HG03521 (cell line): ENCODE measurements around the gene NCAM2.

Source experiments
- ATAC-seq: cut with Tn5 transposase; IDR thresholded peaks from one replicate; pipeline ENCODE4 v1.9.1; 2021; ENCODE audit warnings: mild to moderate bottlenecking, moderate library complexity; ENCODE audit not compliant: unreplicated experiment

Gene NCAM2

GRCh38 chr21:21165063-21165645, 166.9 kb downstream of the NCAM2 start:
- no peak for ATAC-seq

- no peak for ATAC-seq
Observed at GRCh38 chr21:21174676-21175075, 176.5 kb downstream of the NCAM2 start.

DNA sequence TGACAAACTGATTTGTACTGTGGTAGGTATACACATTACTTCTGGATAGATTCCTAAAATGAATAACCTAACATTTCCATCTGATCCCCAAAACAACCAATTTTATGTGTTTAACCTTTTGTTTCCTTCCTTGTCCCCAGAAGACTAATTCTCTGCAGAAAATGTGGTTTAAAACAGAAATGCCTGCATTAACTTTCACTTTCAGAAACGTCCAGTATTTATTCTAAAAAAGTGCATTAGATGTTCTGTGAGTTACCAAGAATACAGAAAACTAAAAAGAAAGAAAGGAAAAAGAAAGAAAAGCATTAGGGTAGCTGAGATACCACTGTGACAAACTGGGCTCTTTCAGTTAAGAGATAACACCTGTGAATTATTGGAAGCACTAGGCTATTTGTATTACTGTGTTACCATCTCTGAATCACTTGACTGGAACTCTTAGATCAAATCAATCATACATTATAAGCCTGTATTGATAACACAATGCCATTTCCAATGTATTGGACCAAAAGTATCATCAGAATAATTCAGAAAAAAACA, 177.7 kb downstream of the NCAM2 start:
- no peak for ATAC-seq

DNA sequence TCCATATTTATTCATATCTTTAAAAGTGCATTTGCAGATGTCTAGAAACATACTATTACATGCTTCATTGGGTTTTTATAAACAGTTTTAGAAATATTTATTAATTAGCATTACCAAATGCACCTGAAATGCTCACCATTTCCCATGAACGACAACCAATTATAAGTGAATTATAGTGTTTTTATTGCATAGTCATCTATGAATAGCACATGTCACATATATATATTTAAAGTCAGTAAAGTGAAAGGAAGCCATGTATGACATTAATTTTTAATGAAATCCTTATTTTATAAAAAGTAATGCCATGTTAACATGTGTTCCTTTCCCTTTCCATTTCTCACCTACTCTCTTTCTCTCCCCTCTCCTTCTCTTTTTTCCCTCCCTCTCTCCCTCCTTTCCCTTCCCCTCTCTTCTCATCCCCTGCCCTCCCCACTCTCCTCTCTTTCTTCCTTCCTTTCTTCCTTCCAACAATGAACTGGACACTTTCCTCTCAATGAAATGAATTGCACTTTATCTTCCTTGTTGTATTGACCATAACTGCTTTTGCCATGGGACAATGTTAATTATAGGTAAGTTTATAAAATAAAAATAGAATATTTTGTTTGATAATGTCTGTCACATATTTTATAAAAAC, 179.3 kb downstream of the NCAM2 start:
- no peak for ATAC-seq

- no peak for ATAC-seq
Observed at GRCh38 chr21:21179619-21180298, 181.6 kb downstream of the NCAM2 start.

GRCh38 chr21:21182401-21183010, 184.3 kb downstream of the NCAM2 start:
- no peak for ATAC-seq

- no peak for ATAC-seq
Observed at GRCh38 chr21:21183092-21183491, 184.9 kb downstream of the NCAM2 start.

GRCh38 chr21:21184771-21185528, 186.7 kb downstream of the NCAM2 start:
- ATAC-seq, result no peak

DNA sequence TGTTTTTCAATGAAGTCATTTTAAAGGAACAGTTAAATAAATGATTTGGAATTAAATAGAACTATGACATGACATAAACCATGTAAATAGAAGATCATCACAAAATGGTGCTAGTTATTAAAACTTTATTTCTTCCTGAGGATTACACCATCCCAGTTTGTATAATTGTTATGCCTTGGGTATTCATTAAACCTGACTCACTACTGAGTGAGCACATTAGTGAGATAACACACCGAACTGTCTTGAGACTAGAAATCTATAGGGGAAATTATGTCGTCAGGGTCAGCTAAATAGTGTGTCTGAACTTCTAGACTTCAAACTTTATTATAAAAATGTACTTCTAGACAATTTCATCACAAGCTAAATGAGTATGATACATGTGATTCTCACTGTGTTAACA, 189.4 kb downstream of the NCAM2 start:
- ATAC-seq, result no peak

DNA sequence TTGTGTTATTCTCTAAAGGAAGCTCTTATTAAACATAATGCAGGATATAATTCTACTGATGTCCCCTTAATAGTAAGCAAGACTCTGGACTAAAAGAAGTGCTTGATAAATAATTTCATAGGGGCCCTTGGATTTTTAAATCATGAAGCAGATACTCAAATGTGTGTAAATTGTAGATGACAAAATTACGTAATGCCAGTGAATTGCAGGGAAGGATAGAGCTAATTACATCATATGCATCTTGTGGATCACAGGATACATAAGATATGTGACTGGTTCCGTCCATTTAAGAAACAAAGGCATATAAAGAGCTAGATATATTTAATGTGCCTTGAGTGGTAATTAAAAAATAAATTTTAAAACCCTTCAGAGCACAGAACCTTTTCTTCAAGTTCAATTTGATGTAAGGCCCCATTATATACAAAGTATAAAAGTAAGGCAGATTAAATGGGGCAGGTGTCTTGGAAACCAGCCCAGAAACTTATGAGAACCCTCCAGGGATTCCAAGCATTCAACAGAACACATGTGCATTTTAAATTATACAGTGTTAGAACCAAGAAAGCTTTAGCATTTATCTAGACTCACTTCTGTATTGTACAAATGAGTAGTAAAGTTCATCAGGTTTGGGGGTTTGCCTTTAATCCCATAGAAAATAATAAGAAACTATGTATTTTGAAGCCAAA, 190.4 kb downstream of the NCAM2 start:
- no peak for ATAC-seq

- ATAC-seq, result no peak
Observed at GRCh38 chr21:21195417-21195943, 197.3 kb downstream of the NCAM2 start.

DNA sequence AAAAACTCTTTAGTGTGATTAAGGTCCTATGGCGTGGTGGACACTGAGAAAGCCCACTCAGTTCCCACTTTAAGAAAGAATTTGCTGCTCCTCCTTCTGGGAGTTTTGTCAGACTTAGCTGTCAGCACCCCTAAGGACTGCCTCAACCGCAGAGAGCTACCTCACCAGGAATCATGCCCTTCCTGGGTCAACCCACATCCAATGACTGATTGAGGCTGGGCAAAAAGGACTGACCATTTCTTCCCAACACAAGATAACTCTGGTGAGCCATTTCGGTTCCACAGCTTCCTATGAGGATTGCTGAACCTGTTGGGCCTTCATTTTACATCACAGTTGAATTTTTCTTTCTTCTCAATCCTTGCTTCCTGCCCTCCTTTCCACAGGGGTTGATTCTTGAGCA, 197.9 kb downstream of the NCAM2 start:
- no peak for ATAC-seq

DNA sequence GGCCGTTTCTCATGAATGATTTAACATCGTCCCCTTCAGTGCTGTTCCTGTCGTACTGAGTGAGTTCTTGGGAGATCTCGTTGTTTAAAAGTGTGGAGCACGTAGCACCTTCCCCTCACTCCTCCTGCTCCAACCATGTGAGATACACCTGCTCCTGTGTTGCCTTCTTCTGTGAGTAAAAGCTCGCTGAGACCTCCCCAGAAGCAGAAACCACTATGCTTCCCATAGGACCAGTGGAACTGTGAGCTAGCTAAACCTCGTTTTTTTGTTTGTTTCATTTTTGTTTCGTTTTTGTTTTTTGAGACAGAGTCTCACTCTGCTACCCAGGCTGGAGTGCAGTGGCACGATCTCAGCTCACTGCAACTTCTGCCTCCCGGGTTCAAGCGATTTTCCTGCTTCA, 198.6 kb downstream of the NCAM2 start:
- ATAC-seq, result no peak

- no peak for ATAC-seq
Observed at GRCh38 chr21:21199342-21200102, 201.3 kb downstream of the NCAM2 start.

GRCh38 chr21:21200103-21200938, 202.1 kb downstream of the NCAM2 start:
- no peak for ATAC-seq

GRCh38 chr21:21200939-21201615, 202.9 kb downstream of the NCAM2 start:
- ATAC-seq, result no peak

DNA sequence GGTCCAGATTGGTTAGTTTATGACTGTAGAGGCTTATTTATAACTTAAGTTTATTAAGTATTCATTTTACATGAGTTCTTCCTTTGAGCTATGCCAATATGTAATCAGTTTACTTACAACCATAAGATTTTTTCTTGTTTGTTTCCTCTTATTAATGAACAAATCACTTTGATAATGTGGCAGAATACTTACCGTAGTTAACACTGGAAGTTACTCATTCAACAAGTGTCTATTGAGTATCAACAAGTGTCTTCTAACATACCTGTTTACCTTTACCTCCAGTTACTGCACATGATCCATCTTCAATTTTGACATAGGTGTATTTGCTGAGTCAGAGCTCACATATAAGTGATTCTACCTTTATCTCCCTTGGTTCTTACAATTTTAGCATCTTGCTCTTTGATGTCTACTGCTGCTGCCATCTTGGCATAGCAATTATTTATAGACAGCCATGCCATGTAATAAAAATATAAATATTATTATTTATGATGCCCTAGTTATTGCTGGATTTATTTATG, 205.7 kb downstream of the NCAM2 start:
- no peak for ATAC-seq
